Smooth muscle cell (in vitro differentiated cells): ENCODE results near the gene ZNF800. TPM values are rescaled to one million over a fixed set of nuclear protein-coding genes. Genes with fewer than 3 reads are reported as not detected.

ENCODE experiments used
- DNase-seq: peaks from one replicate; lab custom pipeline; 2025; ENCODE audit not compliant: unreplicated experiment; lab: John Stamatoyannopoulos, UW
- H2AFZ ChIP-seq: fragments of 200-600 bp; sonication (generic); 2 replicates; pipeline ENCODE4 v1.6.0; 2016; ENCODE audit warnings: antibody characterized with exemption, low read depth, mild to moderate bottlenecking
- H3F3A ChIP-seq: fragments of 200-600 bp; sonication (generic); 2 replicates; pipeline ENCODE4 v1.6.0; 2017; ENCODE audit warnings: antibody characterized with exemption, low read depth
- H3K27ac ChIP-seq: fragments of 200-600 bp; sonication (generic); 2 replicates; pipeline ENCODE4 v1.5.1; 2016; ENCODE audit warnings: low read depth, mild to moderate bottlenecking
- H3K27me3 ChIP-seq: fragments of 200-600 bp; sonication (generic); 2 replicates; pipeline ENCODE4 v1.6.1; 2016; ENCODE audit warnings: low read depth, mild to moderate bottlenecking
- H3K36me3 ChIP-seq: fragments of 200-600 bp; sonication (generic); 2 replicates; pipeline ENCODE4 v1.5.1; 2016; ENCODE audit warnings: low read depth
- H3K4me1 ChIP-seq: fragments of 200-600 bp; sonication (generic); 2 replicates; pipeline ENCODE4 v1.5.1; 2016; ENCODE audit warnings: low read depth
- H3K4me2 ChIP-seq: fragments of 200-600 bp; sonication (generic); 2 replicates; pipeline ENCODE4 v1.6.0; 2016; ENCODE audit warnings: mild to moderate bottlenecking
- H3K4me3 ChIP-seq: fragments of 200-600 bp; sonication (generic); 2 replicates; pipeline ENCODE4 v1.5.1; 2016; ENCODE audit warnings: mild to moderate bottlenecking
- H3K79me2 ChIP-seq: fragments of 200-600 bp; sonication (generic); 2 replicates; pipeline ENCODE4 v1.6.0; 2016; ENCODE audit warnings: low read depth, mild to moderate bottlenecking
- H3K9ac ChIP-seq: fragments of 200-600 bp; sonication (generic); 2 replicates; pipeline ENCODE4 v1.6.0; 2016; ENCODE audit warnings: low read depth
- H3K9me3 ChIP-seq: fragments of 200-600 bp; sonication (generic); replicated peaks from 2 replicates; pipeline ENCODE4 v1.5.1; 2016; ENCODE audit warnings: low read depth
- H4K20me1 ChIP-seq: fragments of 200-600 bp; sonication (generic); 2 replicates; pipeline ENCODE4 v1.6.0; 2016; ENCODE audit warnings: low read depth
- CTCF ChIP-seq: fragments of 200-600 bp; sonication (generic); IDR thresholded peaks from 2 replicates; pipeline ENCODE4 v1.5.1; 2017; ENCODE audit warnings: borderline replicate concordance, mild to moderate bottlenecking, antibody characterized with exemption; ENCODE audit not compliant: insufficient read depth, poor library complexity, severe bottlenecking
- WGBS: methylation state at CpG from one replicate; pipeline ENCODE4 v1.1.7; 2016; ENCODE audit warnings: low lambda C conversion rate; 5-methylcytosine and 5-hydroxymethylcytosine counted together
- polyA plus RNA-seq: library from polyadenylated mRNA; unstranded; fragments of >200 nt; fragmentation: Nextera tagmentation; extraction: Ambion mirVana; gene quantifications from 2 replicates; pipeline ENCODE4 v1.2.1, GENCODE V29; 2016
- total RNA-seq: library from RNA; depleted of rRNA; stranded (reverse); fragments of >200 nt; gene quantifications from 2 replicates; pipeline ENCODE4 v1.2.3, GENCODE V29; 2014

ZNF800 gene
- total RNA-seq: 23.5 and 31.4 TPM in 2 replicates
- polyA plus RNA-seq: 12.8 and 13.7 TPM in 2 replicates

GRCh38 chr7:127392566-127393367, at the start of gene ZNF800:
ZNF800 (minus strand) TSS chr7:127392708; CDS start chr7:127391557, 1,151 bp downstream.
- H3K4me2 ChIP-seq: peak within 1 kb of the TSS; percentile 98
- H3K79me2 ChIP-seq: peaks cover 46% of the 10 kb centered on the region
- H2AFZ ChIP-seq: peak within 1 kb of the TSS; percentile 99
- peak; percentile 78 for DNase-seq
- H3F3A ChIP-seq: no peaks in the 10 kb centered on the region
- H3K27ac ChIP-seq: peak within 1 kb of the TSS; percentile 93
- TF ChIP-seq CTCF: no peak
- H3K9me3 ChIP-seq: no peaks in the 10 kb centered on the region
- no peaks in the 10 kb centered on the region for H3K27me3 ChIP-seq
- WGBS: 2% methylated on average over 49 of the region's 67 CpGs
- peak within 1 kb of the TSS; percentile 100 for H3K4me3 ChIP-seq
- H4K20me1 ChIP-seq: peaks cover 37% of the 10 kb centered on the region
- peaks cover 8% of the 10 kb centered on the region for H3K36me3 ChIP-seq
- H3K4me1 ChIP-seq: peaks cover 16% of the 10 kb centered on the region
- H3K9ac ChIP-seq: peak within 1 kb of the TSS; percentile 95

- no peak overlapping the region for H3K4me2 ChIP-seq
- H2AFZ ChIP-seq: no peak overlapping the region
- WGBS: 93% methylated on average over 2 of the region's 2 CpGs
- H3K36me3 ChIP-seq: no peaks in the 10 kb centered on the region
- no peaks in the 10 kb centered on the region for H4K20me1 ChIP-seq
- no peaks in the 10 kb centered on the region for H3K9me3 ChIP-seq
- no peak overlapping the region for H3K9ac ChIP-seq
- no peak for DNase-seq
- no peak overlapping the region for H3K27ac ChIP-seq
- H3K4me3 ChIP-seq: no peak overlapping the region
- no peaks in the 10 kb centered on the region for H3F3A ChIP-seq
- no peaks in the 10 kb centered on the region for H3K79me2 ChIP-seq
- no peaks in the 10 kb centered on the region for H3K27me3 ChIP-seq
- H3K4me1 ChIP-seq: no peaks in the 10 kb centered on the region
- no peak for TF ChIP-seq CTCF
These were observed 47.7 kb upstream of the ZNF800 start for GRCh38 chr7:127440206-127440605.

- Histone ChIP-seq H3K4me2 (no peak overlapping the region), H4K20me1 (no peaks in the 10 kb centered on the region), H3K4me1 (no peaks in the 10 kb centered on the region), H2AFZ (no peak overlapping the region), H3K9me3 (no peaks in the 10 kb centered on the region), H3F3A (no peaks in the 10 kb centered on the region), H3K9ac (no peak overlapping the region), H3K36me3 (no peaks in the 10 kb centered on the region), H3K4me3 (no peak overlapping the region), H3K27me3 (no peaks in the 10 kb centered on the region), H3K27ac (no peak overlapping the region), H3K79me2 (no peaks in the 10 kb centered on the region)
- 92% methylated on average over 2 of the region's 2 CpGs for WGBS
- no peak for DNase-seq
- no peak for TF ChIP-seq CTCF
These were observed 46.3 kb upstream of the ZNF800 start for GRCh38 chr7:127438836-127439235.
